Dedifferentiated amniotic fluid mesenchymal stem cell (primary cell): Measurements from ENCODE around the gene ZMIZ1.
A peak's percentile ranks its signal among the peaks of the same experiment; 100 is the strongest.

Source experiments
- DNase-seq: peaks from one replicate; pipeline ENCODE4 v3.0.0-alpha.2; 2016; ENCODE audit errors: extremely low spot score

ZMIZ1 gene

DNA sequence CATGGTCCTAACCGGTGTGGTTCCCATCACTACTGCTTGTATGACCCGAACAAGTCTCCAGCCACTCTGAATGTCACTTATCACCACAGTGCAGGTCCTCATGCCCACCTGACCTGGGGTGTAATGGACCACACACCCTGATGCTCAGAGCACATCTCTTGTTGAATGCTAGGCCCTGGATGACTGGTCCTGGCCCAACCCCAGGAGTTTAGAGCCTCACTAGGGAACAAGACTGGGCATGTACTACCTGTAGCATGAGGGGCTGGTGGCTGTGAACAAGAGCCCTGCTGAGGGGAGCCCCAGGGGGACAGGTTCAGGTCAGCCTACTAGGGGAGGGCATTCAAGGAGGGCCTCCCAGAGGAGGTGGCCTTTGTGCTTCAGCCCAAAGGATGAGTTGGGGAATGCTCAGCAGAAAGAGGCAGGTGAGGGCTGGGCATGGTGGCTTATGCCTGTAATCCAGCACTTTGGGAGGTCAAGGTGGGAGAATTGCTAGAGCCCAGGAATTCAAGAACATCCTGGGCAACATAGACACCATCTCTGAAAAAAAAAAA, 31.2 kb downstream of the ZMIZ1 start:
- no peak for DNase-seq

GRCh38 chr10:79100771-79101170, 32.0 kb downstream of the ZMIZ1 start:
- no peak for DNase-seq

GRCh38 chr10:79101560-79102497, 33.1 kb downstream of the ZMIZ1 start:
- peak; percentile 44 for DNase-seq

DNA sequence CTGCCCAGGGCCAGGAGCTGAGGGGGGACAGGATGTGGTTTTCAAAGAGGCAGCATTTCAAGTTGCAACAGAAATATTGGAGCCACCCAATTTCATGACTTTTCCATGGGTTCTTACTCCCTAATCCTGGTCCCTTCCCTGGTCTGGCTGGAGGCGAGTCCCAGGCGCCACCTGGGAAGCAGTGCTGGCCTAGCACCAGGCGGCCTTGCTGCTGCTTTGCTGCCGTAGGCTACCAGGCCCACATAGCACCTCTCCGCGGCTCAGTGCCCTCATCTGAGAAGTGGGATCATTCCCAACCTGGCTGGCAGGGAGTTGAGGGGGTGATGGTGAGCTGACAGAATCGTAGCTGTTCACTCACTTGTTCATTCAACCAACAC, 33.7 kb downstream of the ZMIZ1 start:
- DNase-seq: no peak

DNA sequence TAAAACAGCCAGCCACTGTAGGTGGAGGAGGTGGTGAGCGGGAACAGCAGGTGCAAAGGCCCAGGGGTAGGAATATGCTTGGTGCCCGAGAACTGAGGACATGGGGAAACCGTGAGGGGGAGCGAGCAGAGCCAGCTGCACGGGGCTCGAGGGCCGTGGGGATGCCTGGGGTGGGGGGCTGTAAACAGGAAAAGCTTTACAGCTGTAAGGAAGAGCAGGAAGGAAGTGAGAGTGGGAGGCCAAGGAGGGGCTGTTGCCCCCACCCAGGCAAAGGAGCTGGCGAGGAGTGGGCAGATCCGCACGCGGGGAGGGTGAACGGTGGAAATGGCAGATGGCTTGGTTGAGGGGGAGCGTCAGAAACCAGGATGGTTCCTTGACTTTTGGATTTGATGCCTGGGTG, 34.4 kb downstream of the ZMIZ1 start:
- DNase-seq: no peak

DNA sequence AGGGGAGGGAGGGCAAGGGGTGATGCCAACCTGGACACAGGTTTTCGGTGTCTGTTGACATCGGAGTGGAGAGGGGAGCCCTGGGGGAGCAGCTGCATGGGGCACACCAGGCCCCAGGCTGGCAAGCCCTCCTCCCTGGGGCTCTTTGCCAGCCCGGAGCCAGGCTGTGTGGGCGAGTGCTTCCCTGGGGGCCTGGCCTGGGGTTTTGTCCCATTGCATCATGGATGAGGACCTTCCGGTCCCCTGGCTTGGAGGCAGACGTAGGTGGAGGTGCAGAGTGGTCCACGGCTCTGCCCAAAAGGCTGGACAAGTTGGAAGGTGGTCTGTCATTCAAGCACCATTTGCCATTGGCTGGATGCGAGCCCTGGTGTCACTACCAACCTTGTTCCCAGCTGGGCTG, 34.8 kb downstream of the ZMIZ1 start:
- no peak for DNase-seq

DNA sequence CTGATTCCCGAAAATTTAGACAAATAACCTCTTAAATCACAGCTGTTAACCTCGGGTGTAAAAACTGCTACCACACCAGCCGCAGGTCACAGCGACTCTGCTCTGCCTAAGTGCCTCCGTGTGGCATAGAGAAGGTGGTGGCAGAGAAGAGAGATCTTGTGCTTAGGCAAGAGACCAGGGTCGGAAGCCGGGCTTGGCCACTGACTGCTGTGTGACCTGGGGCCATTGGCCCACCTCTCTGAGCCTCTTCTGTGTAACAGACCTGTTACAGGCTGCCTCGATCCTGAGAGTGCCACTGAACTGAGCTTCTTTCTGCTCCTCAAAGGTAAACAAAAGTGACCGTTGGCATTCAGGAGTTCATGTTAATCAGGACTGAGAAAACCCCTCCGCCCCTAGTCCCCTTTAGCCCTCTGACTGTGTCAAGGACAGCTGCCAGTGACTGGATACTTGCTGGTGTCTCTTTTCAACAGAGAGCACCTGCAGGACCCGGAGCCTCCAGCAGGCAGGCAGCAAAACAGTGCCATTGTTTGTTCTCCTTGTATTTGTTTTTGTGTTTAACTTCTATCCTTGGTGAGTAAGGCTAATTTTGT, 36.5 kb downstream of the ZMIZ1 start:
- no peak for DNase-seq

DNA sequence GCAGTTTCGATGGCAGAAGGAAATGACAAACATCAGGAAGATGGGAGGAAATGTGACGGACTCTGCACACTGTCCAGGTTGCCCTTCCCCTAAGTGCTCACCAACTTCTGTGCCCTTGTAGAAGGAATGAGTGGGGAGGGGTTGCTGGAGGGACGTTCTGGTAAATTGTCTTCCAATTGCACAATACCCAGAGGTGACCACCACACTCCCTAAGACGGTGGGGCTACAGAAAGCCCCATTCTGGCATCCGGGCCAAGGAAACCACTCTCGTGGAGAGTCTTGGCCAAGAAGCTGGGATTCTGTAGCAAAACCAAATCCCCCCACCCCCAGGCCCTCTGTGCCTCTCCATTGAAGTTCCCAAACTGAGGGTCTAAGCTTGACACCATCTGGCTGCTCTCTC, 37.1 kb downstream of the ZMIZ1 start:
- no peak for DNase-seq

DNA sequence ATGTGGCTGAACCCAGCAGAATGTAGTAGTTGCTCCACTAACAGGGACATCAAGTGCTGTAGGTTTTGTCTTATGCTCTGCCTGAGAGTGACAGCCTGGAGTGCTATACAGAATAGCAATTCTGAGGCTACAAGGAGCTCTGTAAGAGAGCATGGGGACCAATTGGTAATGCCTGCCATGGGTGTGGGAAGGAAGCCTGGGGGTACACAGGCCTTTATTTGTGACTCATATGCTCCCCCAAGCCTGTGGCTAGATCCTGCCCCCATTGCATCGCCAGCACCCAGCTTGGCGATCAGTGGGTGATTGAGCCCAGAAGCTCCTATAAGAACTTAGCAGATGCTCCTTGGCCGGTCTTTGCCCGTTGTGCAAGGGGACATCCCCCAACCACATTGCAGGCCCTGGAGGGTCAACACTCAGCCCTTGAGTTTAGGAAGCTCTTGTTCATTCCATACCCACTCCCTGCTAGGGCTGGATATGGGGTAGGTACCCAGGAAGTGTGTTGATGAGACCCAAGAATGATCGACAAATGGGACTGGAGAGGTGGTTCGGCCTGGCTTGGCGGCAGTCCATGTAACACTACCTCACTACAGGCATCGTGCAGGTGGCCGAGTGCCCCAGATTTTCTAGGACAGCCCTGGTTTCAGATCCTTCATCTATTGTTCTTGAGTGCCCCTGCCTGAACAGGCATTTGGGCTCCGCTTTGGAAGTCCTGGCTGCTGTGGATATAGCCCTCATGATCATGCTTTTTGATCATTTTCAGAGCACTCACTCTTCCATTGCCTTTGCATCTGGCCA, 37.7 kb downstream of the ZMIZ1 start:
- DNase-seq: no peak

DNA sequence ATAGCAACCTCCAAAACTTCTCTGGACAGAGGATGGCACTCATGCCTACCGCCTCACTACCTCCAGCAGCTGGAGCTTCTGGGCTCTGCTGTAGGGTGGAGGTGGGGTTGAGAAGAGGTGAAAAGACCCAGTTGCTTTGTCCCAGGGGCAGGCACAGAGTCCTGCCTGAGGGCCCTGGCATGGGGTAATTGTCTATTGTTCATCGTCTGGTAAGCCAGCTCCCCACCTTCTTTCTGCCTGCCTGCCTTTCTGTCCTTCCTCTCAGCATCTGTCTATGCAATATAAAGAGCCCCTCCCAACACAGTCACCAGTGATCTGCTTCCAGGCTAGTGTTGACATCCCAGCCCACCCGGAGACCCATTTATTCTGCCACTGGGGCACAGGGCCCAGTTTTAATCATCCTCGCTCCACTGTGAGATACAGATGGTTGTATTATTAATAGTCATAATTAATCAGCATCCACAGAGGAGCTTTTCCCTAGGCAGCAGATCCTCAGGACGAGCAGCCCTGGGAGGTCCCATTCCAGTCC, 39.0 kb downstream of the ZMIZ1 start:
- no peak for DNase-seq

- no peak for DNase-seq
Observed at GRCh38 chr10:79108728-79109127, 40.0 kb downstream of the ZMIZ1 start.

DNA sequence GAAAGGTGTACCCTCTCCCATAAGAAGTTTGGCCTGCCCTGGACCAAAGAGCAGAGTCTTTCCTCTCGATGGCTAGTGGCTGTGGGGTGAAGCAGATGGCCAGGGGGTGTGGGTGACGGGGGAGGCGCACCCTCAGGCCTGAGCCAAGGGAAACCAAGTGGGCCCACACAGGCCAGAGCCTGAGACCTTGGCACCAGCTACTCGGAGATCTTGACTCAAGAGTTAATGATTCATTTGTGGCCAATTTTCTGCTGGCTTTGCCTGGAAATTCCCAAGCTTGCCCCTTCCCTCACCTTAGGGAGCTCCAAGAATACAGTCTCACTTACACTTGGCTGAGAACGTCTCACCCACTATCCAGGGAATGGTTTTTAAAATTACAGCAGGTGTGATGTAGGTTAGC, 42.7 kb downstream of the ZMIZ1 start:
- no peak for DNase-seq

DNA sequence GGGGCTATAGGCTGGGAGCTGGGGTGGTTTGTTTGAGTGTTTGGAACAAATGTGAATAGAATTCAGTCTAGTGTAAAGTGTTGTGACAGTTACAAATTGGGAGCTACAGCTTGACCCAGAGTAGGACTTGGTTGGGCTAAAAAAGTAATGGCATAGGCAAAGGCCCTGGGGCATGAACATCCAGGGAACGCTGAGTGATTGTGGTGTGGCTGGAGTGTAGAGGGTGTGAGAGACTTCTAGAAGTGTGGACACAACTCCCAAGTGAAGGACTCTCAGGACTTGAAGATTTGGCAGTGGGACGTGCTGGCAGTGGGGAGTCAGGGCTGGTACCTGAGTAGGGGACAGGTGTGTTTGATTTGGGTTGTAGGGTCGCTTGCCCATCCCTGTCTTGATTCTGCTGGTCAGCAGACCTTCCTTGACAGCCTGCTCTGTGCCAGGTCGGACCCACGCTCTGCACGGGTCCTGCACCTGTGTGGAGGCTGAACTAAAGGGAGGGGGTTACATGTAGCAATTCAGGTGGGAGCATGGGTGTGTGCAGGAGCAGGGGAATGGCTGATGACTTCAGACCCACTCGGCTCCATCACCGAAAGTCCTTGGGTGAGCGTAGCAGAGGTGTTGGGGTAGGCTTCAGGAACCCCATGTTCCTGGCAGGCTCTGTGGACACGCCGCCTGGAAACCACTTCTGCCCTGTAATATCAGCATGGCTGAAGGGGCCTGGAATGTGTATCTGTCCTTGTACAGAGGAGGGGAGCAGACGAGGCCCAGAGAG, 43.3 kb downstream of the ZMIZ1 start:
- DNase-seq: no peak

- DNase-seq: no peak
Observed at GRCh38 chr10:79112881-79113431, 44.2 kb downstream of the ZMIZ1 start.

DNA sequence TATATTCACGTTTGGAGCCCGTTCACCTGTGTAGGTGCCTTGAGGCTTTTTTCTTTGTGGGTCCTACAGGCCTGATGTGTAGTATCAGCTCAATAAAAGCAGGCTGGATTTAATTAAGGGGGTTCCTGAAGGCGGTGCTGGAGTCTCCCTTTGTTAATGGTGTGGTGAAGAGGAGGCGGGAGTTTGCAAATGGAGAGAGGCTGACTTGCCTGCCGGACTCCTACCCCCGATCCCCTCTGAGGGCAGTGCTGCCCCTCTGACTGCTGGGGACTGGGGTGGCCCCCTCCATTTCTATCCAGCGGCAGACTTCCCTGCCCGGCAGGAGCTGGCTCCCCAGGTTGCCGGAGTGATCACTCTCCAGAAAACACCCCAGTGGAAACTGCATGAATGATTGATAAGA, 45.1 kb downstream of the ZMIZ1 start:
- no peak for DNase-seq

DNA sequence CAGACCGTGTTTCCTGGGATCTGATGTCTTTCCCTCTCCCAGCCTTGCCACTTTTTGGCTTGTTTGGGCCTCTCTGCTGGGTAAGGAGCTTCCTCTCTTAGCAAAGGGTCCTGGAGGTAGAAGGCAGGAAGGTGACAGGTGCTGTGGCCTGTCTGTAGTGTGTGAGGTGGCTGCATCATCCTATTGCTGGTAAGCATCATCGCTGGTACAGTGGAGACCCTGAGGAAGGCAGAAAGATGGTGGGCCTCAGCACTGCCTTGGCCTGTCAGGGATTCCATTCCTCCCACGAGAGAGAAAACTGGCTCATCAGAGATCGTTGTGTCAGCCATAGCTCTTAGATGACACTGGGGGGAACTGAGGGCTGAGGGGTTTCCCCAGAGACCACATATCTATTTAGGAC, 46.5 kb downstream of the ZMIZ1 start:
- no peak for DNase-seq

DNA sequence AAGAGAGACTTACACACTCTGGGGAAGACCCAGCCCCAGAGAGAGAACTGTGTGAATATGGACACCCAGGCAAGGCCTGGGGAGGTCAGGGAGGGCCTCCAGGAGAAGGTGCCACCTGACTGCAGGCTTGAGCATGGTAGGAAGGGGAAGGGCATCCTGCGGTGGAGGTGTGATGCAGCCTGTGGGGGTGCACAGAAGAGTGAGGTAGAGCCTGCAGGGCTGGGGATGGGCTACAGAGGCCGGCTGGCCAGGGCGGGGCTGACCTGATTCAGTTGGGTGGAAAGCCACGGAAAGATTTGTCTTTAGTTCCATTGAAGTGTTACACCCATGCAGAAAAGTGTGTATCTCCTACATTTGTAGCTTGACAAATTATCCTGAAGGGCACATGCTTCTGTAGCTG, 47.6 kb downstream of the ZMIZ1 start:
- no peak for DNase-seq

DNA sequence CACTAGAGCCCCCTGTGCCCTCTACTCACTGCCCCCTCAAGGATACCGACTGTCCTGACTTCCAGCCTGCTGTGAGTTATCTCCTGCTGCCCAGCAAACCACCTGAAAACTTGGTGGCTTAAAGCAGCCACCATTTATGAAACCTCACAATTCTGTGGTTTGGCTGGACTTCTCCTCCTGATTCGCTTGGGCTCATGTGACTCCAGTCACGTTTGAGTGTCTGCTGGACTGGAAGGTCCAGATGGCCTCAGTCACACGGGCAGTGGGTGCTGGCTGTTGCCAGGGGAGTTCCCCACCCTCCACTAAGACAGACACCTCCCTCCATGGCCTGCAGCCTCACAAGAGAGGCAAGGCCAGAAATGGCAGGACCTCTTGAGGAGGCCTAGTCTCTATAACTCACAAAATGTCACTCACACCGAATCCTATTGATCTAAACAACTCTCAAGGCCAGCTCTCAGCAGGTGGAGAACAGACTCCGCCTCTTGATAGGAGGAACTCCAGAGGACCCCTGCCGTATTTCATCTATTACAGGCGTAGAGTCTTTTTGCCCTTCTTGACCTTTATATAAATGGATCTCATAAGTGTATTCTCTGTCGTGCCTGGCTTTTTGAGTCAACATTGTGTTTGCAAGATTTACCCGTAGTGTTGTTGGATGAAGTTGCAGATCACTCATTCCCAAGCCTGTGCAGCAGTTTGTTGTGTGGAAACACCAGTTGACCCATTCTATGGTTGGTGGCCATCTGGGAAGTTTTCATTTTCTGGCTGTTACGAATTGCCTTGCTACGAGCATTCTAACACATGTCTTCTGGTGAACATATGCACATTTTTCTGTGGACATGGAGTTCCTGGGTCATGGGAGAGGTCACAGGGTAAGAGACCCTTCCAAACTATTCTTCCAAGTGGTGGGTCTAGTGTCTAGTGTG, 48.3 kb downstream of the ZMIZ1 start:
- no peak for DNase-seq

DNA sequence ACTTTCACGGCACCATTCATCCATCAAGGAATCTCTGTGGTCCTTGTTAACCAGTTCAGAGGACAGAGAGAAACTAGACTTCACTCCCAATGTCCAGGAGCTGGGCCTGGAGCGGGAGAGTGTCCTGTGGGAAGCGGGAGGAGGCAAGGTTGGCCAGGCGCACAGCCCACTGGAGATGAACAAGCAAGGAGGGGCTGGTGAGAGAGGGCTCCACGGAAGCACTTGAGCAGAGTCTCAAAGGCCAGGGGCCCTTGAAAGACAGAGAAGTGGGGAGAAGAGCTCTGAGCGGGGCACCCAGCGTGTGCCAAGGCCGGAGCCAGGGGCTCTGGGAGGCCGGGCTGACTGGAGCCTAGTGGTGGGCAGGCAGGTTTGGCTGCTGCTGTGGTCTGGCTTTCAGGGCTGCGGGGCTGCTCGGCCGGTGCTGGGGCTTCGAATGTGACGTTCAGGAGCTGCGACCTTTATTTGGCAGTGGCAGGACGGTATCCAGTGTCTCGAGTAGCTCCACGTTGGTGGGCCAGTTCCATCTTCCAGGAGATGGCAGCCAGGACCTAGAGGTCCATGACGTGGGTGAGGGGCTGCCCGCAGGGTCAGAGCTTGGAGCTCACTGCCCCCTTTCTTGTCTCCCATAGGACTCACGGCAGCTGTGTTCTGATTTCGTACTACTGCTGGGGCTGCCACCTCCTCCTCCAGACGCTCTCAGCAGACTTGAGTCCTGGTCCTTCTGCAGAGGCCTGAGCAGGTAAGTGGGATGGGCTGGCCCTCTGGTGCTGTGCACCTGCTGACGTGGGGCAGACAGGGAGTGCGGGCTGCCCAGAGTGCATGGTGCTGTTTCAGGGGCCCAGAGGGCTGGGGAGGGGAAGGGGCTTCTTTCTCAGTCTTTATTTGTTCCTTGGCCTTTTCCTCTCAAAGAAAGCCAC, 49.8 kb downstream of the ZMIZ1 start:
- no peak for DNase-seq
